Neural progenitor cell (in vitro differentiated cells): ENCODE data around the gene NEB.

Experiments used
- CTCF ChIP-seq: fragments of 200-600 bp; sonication (generic); IDR thresholded peaks from 2 replicates; pipeline ENCODE4 v1.5.1; 2017; ENCODE audit warnings: antibody characterized with exemption, mild to moderate bottlenecking
- EZH2phosphoT487 ChIP-seq: fragments of 200-600 bp; sonication (generic); IDR thresholded peaks from 2 replicates; pipeline ENCODE4 v1.6.1; 2017; ENCODE audit warnings: antibody characterized with exemption

- no peak for TF ChIP-seq CTCF
- no peak for TF ChIP-seq EZH2phosphoT487
Observed at GRCh38 chr2:151780938-151781337, 46.7 kb upstream of the NEB start.
